SU-DHL-6 (cell line): ENCODE results near the gene PCK2.

ENCODE experiments used
- CTCF ChIP-seq: fragments of 200-600 bp; sonication (generic); IDR thresholded peaks from one replicate; pipeline ENCODE4 v1.5.1; 2017; ENCODE audit warnings: antibody characterized with exemption, mild to moderate bottlenecking, low read length, moderate library complexity; ENCODE audit not compliant: insufficient read depth, poor library complexity, severe bottlenecking
- EZH2phosphoT487 ChIP-seq: fragments of 200-600 bp; sonication (generic), shearing (Covaris generic); conservative IDR thresholded peaks from 2 replicates; pipeline ENCODE4 v1.6.1; 2018; ENCODE audit warnings: mild to moderate bottlenecking, antibody characterized with exemption, low read length, moderate library complexity, mixed read lengths

GRCh38 chr14:24135834-24136683, 41.9 kb downstream of the PCK2 start, which contains the start of gene PSME1:
- TF ChIP-seq CTCF, result no peak
- TF ChIP-seq EZH2phosphoT487, result no peak
